SU-DHL-6 (cell line): ENCODE measurements around the gene KLK5.

ENCODE experiments used
- H2AFZ ChIP-seq: fragments of 200-600 bp; sonication (generic); 2 replicates; pipeline ENCODE4 v1.6.1; 2014; ENCODE audit warnings: low read depth, mild to moderate bottlenecking, moderate library complexity, mixed read lengths, antibody characterized with exemption, low read length; ENCODE audit not compliant: severe bottlenecking
- H3F3A ChIP-seq: fragments of 200-600 bp; shearing (Covaris generic); 2 replicates; pipeline ENCODE4 v1.6.0; 2016; ENCODE audit warnings: antibody characterized with exemption, mild to moderate bottlenecking; ENCODE audit not compliant: insufficient read depth
- H3K27ac ChIP-seq: fragments of 200-600 bp; sonication (generic); 2 replicates; pipeline ENCODE4 v1.5.1; 2016; ENCODE audit warnings: low read depth, mild to moderate bottlenecking, low read length, moderate library complexity, mixed read lengths
- H3K27me3 ChIP-seq: fragments of 200-600 bp; sonication (generic), shearing (Covaris generic); 2 replicates; pipeline ENCODE4 v1.6.0; 2014; ENCODE audit warnings: mild to moderate bottlenecking, low read length
- H3K36me3 ChIP-seq: fragments of 200-600 bp; sonication (generic); 2 replicates; pipeline ENCODE4 v1.6.1; 2014; ENCODE audit warnings: mild to moderate bottlenecking, low read length, mixed read lengths
- H3K4me2 ChIP-seq: fragments of 300-600, 200-600 bp; shearing (Covaris generic), sonication (generic); 2 replicates; pipeline ENCODE4 v1.6.0; 2014; ENCODE audit warnings: low read length, low read depth, mild to moderate bottlenecking; ENCODE audit not compliant: poor library complexity, severe bottlenecking
- H3K4me3 ChIP-seq: fragments of 200-600 bp; sonication (generic); 2 replicates; pipeline ENCODE4 v1.5.1; 2014; ENCODE audit warnings: antibody characterized with exemption, low read length, mild to moderate bottlenecking, mixed read lengths; ENCODE audit not compliant: insufficient read depth, poor library complexity, severe bottlenecking
- H3K79me2 ChIP-seq: fragments of 200-600 bp; sonication (generic); 2 replicates; pipeline ENCODE4 v1.6.1; 2014; ENCODE audit warnings: mild to moderate bottlenecking, low read length, moderate library complexity; ENCODE audit not compliant: insufficient read depth
- H3K9ac ChIP-seq: fragments of 200-600 bp; sonication (generic); 2 replicates; pipeline ENCODE4 v1.7.0; 2014; ENCODE audit warnings: mild to moderate bottlenecking, low read length
- H3K9me2 ChIP-seq: fragments of 200-600 bp; sonication (generic); replicated peaks from 2 replicates; pipeline ENCODE4 v1.6.1; 2014; ENCODE audit warnings: low read length; ENCODE audit not compliant: insufficient read depth
- H3K9me3 ChIP-seq: fragments of 200-600 bp; sonication (generic); 2 replicates; pipeline ENCODE4 v1.6.1; 2014; ENCODE audit warnings: low read length, mixed read lengths; ENCODE audit not compliant: insufficient read depth
- H4K20me1 ChIP-seq: fragments of 200-600 bp; sonication (generic); 2 replicates; pipeline ENCODE4 v1.6.1; 2014; ENCODE audit warnings: low read depth, mild to moderate bottlenecking, antibody characterized with exemption, low read length, moderate library complexity, mixed read lengths
- EZH2phosphoT487 ChIP-seq: fragments of 200-600 bp; sonication (generic), shearing (Covaris generic); conservative IDR thresholded peaks from 2 replicates; pipeline ENCODE4 v1.6.1; 2018; ENCODE audit warnings: mild to moderate bottlenecking, antibody characterized with exemption, low read length, moderate library complexity, mixed read lengths
- TF ChIP-seq, protein P1 (sequence below): fragments of 200-600 bp; sonication (generic); IDR thresholded peaks from one replicate; pipeline ENCODE4 v1.5.1; 2017; ENCODE audit warnings: antibody characterized with exemption, mild to moderate bottlenecking, low read length, moderate library complexity; ENCODE audit not compliant: insufficient read depth, poor library complexity, severe bottlenecking

The KLK5 gene

DNA sequence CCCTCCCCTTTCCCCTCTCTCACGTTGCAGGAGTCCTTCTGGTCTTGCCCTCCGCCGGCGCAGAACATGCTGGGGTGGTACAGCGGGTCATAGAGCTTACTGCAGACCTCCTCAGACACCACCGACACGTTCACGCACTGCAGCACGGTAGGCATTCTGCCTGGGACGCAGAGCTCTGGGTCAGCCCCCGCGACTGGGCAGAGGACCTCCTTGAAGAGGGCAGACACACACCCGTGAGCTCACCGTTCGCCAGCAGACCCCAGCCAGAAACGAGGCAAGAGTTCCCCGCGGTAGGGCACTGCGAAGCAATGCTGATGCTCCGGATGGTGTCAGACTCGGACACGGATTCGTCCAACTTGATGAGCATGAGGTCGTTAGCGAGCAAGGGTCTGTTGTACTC lies 44.5 kb downstream of the KLK5 start:
- H3K27me3 ChIP-seq: no peaks in the 10 kb centered on the region
- H3K4me2 ChIP-seq: no peak overlapping the region
- H3K4me3 ChIP-seq: no peak overlapping the region

DNA sequence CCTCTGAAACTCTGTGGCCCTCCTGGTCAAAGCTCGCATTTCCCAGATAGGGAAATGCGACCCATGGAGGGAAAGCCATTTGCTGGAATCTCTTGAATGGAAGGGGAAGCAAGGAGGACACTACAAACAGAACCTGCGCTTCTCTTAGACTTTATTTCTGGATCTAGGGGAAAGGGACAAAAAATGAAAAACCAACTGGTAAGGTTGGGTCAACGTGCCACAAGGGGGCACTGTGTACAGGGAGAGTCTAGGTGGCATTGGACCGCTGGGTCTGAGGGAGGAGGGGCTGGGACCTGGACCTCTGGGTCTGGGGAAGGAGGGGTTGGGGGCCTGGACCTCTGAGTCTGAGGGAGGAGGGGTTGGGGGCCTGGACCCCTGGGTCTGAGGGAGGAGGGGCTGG lies 46.6 kb downstream of the KLK5 start:
- Histone ChIP-seq H4K20me1 (no peaks in the 10 kb centered on the region), H3K4me3 (no peak overlapping the region), H3F3A (no peaks in the 10 kb centered on the region), H3K36me3 (no peaks in the 10 kb centered on the region), H3K4me2 (no peak overlapping the region), H3K27ac (no peak overlapping the region), H3K9me2 (no peaks in the 10 kb centered on the region), H3K9ac (no peak overlapping the region), H3K27me3 (no peaks in the 10 kb centered on the region), H3K9me3 (no peaks in the 10 kb centered on the region), H3K79me2 (no peaks in the 10 kb centered on the region), H2AFZ (no peak overlapping the region)
- TF ChIP-seq, protein P1, sequence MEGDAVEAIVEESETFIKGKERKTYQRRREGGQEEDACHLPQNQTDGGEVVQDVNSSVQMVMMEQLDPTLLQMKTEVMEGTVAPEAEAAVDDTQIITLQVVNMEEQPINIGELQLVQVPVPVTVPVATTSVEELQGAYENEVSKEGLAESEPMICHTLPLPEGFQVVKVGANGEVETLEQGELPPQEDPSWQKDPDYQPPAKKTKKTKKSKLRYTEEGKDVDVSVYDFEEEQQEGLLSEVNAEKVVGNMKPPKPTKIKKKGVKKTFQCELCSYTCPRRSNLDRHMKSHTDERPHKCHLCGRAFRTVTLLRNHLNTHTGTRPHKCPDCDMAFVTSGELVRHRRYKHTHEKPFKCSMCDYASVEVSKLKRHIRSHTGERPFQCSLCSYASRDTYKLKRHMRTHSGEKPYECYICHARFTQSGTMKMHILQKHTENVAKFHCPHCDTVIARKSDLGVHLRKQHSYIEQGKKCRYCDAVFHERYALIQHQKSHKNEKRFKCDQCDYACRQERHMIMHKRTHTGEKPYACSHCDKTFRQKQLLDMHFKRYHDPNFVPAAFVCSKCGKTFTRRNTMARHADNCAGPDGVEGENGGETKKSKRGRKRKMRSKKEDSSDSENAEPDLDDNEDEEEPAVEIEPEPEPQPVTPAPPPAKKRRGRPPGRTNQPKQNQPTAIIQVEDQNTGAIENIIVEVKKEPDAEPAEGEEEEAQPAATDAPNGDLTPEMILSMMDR: peak; percentile 59
- no peak for TF ChIP-seq EZH2phosphoT487

More for the DNA sequence above, 44.5 kb downstream of the KLK5 start:
- no peaks in the 10 kb centered on the region for H3F3A ChIP-seq
- TF ChIP-seq, protein P1: no peak
- no peak for TF ChIP-seq EZH2phosphoT487
- no peaks in the 10 kb centered on the region for H3K36me3 ChIP-seq
- no peaks in the 10 kb centered on the region for H3K79me2 ChIP-seq
- no peaks in the 10 kb centered on the region for H3K9me2 ChIP-seq
- H2AFZ ChIP-seq: no peak overlapping the region
- no peak overlapping the region for H3K27ac ChIP-seq
- H4K20me1 ChIP-seq: no peaks in the 10 kb centered on the region
- no peak overlapping the region for H3K9ac ChIP-seq
- no peaks in the 10 kb centered on the region for H3K9me3 ChIP-seq

DNA sequence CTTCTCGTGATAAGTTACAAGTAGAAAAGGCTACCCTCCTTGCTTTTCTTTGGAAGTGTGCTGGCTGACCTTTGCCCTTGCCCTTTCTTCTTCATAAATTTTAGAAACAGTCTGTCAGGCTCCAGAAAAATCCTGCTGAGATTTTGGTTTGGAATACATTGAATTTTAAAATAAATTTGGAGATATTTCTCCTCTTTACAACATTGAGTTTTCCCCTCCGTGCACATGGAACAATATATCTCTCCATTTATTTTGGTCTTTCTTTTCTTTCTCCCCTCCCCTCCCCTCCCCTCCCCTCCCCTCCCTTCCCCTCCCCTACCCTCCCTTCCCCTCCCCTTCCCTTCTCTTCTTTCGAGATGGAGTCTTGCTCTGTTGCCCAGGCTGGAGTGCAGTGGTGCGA lies 50.2 kb downstream of the KLK5 start:
- Histone ChIP-seq H3K79me2 (no peaks in the 10 kb centered on the region), H3K4me3 (no peak overlapping the region), H3K27ac (no peak overlapping the region), H3K9me2 (no peaks in the 10 kb centered on the region), H3K4me2 (no peak overlapping the region), H4K20me1 (no peaks in the 10 kb centered on the region), H3F3A (no peaks in the 10 kb centered on the region), H3K9me3 (no peaks in the 10 kb centered on the region), H3K9ac (no peak overlapping the region), H3K27me3 (no peaks in the 10 kb centered on the region), H3K36me3 (no peaks in the 10 kb centered on the region), H2AFZ (no peak overlapping the region)
- TF ChIP-seq EZH2phosphoT487: no peak
- TF ChIP-seq, protein P1: no peak

DNA sequence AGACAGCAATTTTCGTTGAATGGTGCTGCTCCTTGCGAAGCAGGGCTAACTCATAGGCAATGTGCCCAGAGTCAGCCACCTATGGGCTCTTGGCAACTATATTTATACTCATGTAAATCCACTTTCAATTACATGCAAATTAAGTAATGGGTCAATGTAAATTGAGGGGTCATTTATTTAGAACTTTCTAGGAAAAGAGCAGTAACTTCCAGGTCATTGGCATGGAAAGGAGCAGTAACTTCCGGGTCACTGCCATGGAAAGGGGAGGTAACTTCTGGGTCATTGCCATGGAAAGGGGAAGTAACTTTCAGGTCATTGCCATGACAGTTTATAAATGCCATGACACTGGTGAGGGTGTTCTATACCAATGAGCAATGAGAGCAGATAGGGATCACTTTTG lies 53.3 kb downstream of the KLK5 start:
- TF ChIP-seq, protein P1: no peak
- Histone ChIP-seq H3K9me2 (no peaks in the 10 kb centered on the region), H3K27ac (no peak overlapping the region), H4K20me1 (no peaks in the 10 kb centered on the region), H3K27me3 (no peaks in the 10 kb centered on the region), H3K9ac (no peak overlapping the region), H3K9me3 (no peaks in the 10 kb centered on the region), H3K36me3 (no peaks in the 10 kb centered on the region), H3K4me3 (no peak overlapping the region), H3K79me2 (no peaks in the 10 kb centered on the region), H2AFZ (peak overlapping the region; percentile 19), H3F3A (no peaks in the 10 kb centered on the region), H3K4me2 (no peak overlapping the region)
